Measurements from ENCODE around the gene MYLK. TPM values are rescaled to one million over a fixed set of nuclear protein-coding genes. Genes with fewer than 3 reads are reported as not detected.

Gene MYLK
- polyA plus RNA-seq (2013, experiment 1 of 2): 30.3 TPM
- polyA plus RNA-seq (2013, experiment 2 of 2): 32.7 TPM

GRCh38 chr3:123884203-123884831 lies at the start of gene MYLK:
Gene MYLK (minus strand): TSS chr3:123884332. CDS start chr3:123793841, 90,491 bp downstream.
- Histone ChIP-seq H2BK15ac (ENCODE audit: low read length) (peak within 1 kb of the TSS; percentile 1), H3K9ac (ENCODE audit: low read depth, low read length, poor library complexity) (peak within 1 kb of the TSS; percentile 89), H3K4ac (ENCODE audit: low read length) (no peak within 1 kb of the TSS), H3K27ac (replicated peaks; ENCODE audit: low read length) (peak within 1 kb of the TSS; percentile 72), H3K79me1 (ENCODE audit: low read depth, low read length) (peaks cover 2% of the 10 kb centered on the region), H3K4me3 (ENCODE audit: low read length in 2 of 2) (peak within 1 kb of the TSS; percentile 51 to 91), H3K23ac (ENCODE audit: low read depth, low read length, poor library complexity) (peak within 1 kb of the TSS; percentile 27), H3K18ac (ENCODE audit: low read length) (peak within 1 kb of the TSS; percentile 98), H3K36me3 (replicated peaks in 1 of 2; ENCODE audit: control insufficient read depth in 2 of 2, insufficient read depth in 2 of 2, low read length in 2 of 2) (no peaks in the 10 kb centered on the region), H3K4me2 (ENCODE audit: insufficient read depth, low read length, poor library complexity, severe bottlenecking) (peak within 1 kb of the TSS; percentile 96), H3K14ac (ENCODE audit: low read length) (peak within 1 kb of the TSS; percentile 95), H2AFZ (ENCODE audit: low read length) (peak within 1 kb of the TSS; percentile 86), H2BK120ac (ENCODE audit: low read depth, low read length) (no peak within 1 kb of the TSS), H2BK5ac (ENCODE audit: low read length) (no peak within 1 kb of the TSS), H3K4me1 (ENCODE audit: control insufficient read depth in 2 of 2, insufficient read depth in 1 of 2, low read depth in 1 of 2, low read length in 2 of 2) (peaks cover 9 to 27% of the 10 kb centered on the region in 2 donors), H4K8ac (ENCODE audit: low read depth, low read length) (no peak within 1 kb of the TSS), H3K27me3 (ENCODE audit: control insufficient read depth in 3 of 3, insufficient read depth in 3 of 3, low read depth in 1 of 3, low read length in 3 of 3) (no peaks in the 10 kb centered on the region), H2AK5ac (ENCODE audit: low read depth, low read length) (peak within 1 kb of the TSS; percentile 50), H2BK12ac (ENCODE audit: low read length) (no peak within 1 kb of the TSS), H4K91ac (ENCODE audit: low read depth, low read length, poor library complexity) (no peak within 1 kb of the TSS), H3K9me3 (replicated peaks in 1 of 2; ENCODE audit: control insufficient read depth in 2 of 2, insufficient read depth in 1 of 2, low read depth in 1 of 2, low read length in 2 of 2) (peaks cover 0 to 7% of the 10 kb centered on the region in 2 donors)
- DNase-seq (ENCODE audit: low spot score): peak; percentile 92
- no CpG with 5 or more reads among the region's 70 CpGs for WGBS, 2 donors (ENCODE audit: extremely low coverage in 2 of 2, insufficient read length in 2 of 2, insufficient replicate concordance in 1 of 2)

GRCh38 chr3:123930445-123930844 lies 46.3 kb upstream of the MYLK start:
- Histone ChIP-seq H4K8ac (ENCODE audit: low read depth, low read length) (no peak overlapping the region), H3K14ac (ENCODE audit: low read length) (no peak overlapping the region), H2BK12ac (ENCODE audit: low read length) (no peak overlapping the region), H2BK5ac (ENCODE audit: low read length) (no peak overlapping the region), H3K4ac (ENCODE audit: low read length) (no peak overlapping the region), H2BK120ac (ENCODE audit: low read depth, low read length) (no peak overlapping the region), H3K27me3 (ENCODE audit: control insufficient read depth in 3 of 3, insufficient read depth in 3 of 3, low read depth in 1 of 3, low read length in 3 of 3) (no peaks in the 10 kb centered on the region), H3K9me3 (replicated peaks in 1 of 2; ENCODE audit: control insufficient read depth in 2 of 2, insufficient read depth in 1 of 2, low read depth in 1 of 2, low read length in 2 of 2) (no peaks in the 10 kb centered on the region), H3K4me3 (ENCODE audit: low read length in 2 of 2) (no peak overlapping the region), H3K36me3 (replicated peaks in 1 of 2; ENCODE audit: control insufficient read depth in 2 of 2, insufficient read depth in 2 of 2, low read length in 2 of 2) (peaks cover 15 to 98% of the 10 kb centered on the region in 2 donors), H3K4me2 (ENCODE audit: insufficient read depth, low read length, poor library complexity, severe bottlenecking) (no peak overlapping the region), H3K18ac (ENCODE audit: low read length) (no peak overlapping the region), H3K79me1 (ENCODE audit: low read depth, low read length) (no peaks in the 10 kb centered on the region), H2BK15ac (ENCODE audit: low read length) (no peak overlapping the region), H2AFZ (ENCODE audit: low read length) (no peak overlapping the region), H3K23ac (ENCODE audit: low read depth, low read length, poor library complexity) (no peak overlapping the region), H3K4me1 (ENCODE audit: control insufficient read depth in 2 of 2, insufficient read depth in 1 of 2, low read depth in 1 of 2, low read length in 2 of 2) (no peaks in the 10 kb centered on the region), H3K9ac (ENCODE audit: low read depth, low read length, poor library complexity) (no peak overlapping the region), H2AK5ac (ENCODE audit: low read depth, low read length) (no peak overlapping the region), H4K91ac (ENCODE audit: low read depth, low read length, poor library complexity) (no peak overlapping the region), H3K27ac (replicated peaks; ENCODE audit: low read length) (no peak overlapping the region)
- DNase-seq (ENCODE audit: low spot score): no peak

GRCh38 chr3:123929325-123929724 lies 45.2 kb upstream of the MYLK start:
- H3K79me1 ChIP-seq (ENCODE audit: low read depth, low read length): no peaks in the 10 kb centered on the region
- no peak overlapping the region for H3K23ac ChIP-seq (ENCODE audit: low read depth, low read length, poor library complexity)
- H3K9ac ChIP-seq (ENCODE audit: low read depth, low read length, poor library complexity): no peak overlapping the region
- H3K4me2 ChIP-seq (ENCODE audit: insufficient read depth, low read length, poor library complexity, severe bottlenecking): no peak overlapping the region
- no peak overlapping the region for H3K18ac ChIP-seq (ENCODE audit: low read length)
- H2BK12ac ChIP-seq (ENCODE audit: low read length): no peak overlapping the region
- WGBS, 2 donors (ENCODE audit: extremely low coverage in 2 of 2, insufficient read length in 2 of 2, insufficient replicate concordance in 1 of 2): no CpG with 5 or more reads among the region's 9 CpGs
- H3K27ac ChIP-seq (replicated peaks; ENCODE audit: low read length): no peak overlapping the region
- no peak overlapping the region for H4K91ac ChIP-seq (ENCODE audit: low read depth, low read length, poor library complexity)
- no peak overlapping the region for H3K14ac ChIP-seq (ENCODE audit: low read length)
- no peak for DNase-seq (ENCODE audit: low spot score)
- H3K4me1 ChIP-seq (ENCODE audit: control insufficient read depth in 2 of 2, insufficient read depth in 1 of 2, low read depth in 1 of 2, low read length in 2 of 2): no peaks in the 10 kb centered on the region
- H3K4ac ChIP-seq (ENCODE audit: low read length): no peak overlapping the region
- H2BK15ac ChIP-seq (ENCODE audit: low read length): no peak overlapping the region
- H4K8ac ChIP-seq (ENCODE audit: low read depth, low read length): no peak overlapping the region
- no peak overlapping the region for H2AK5ac ChIP-seq (ENCODE audit: low read depth, low read length)
- no peak overlapping the region for H2BK5ac ChIP-seq (ENCODE audit: low read length)
- no peak overlapping the region for H2BK120ac ChIP-seq (ENCODE audit: low read depth, low read length)
- H2AFZ ChIP-seq (ENCODE audit: low read length): no peak overlapping the region
- no peaks in the 10 kb centered on the region for H3K27me3 ChIP-seq (ENCODE audit: control insufficient read depth in 3 of 3, insufficient read depth in 3 of 3, low read depth in 1 of 3, low read length in 3 of 3)
- H3K9me3 ChIP-seq (replicated peaks in 1 of 2; ENCODE audit: control insufficient read depth in 2 of 2, insufficient read depth in 1 of 2, low read depth in 1 of 2, low read length in 2 of 2): peaks cover 0 to 3% of the 10 kb centered on the region in 2 donors
- H3K4me3 ChIP-seq (ENCODE audit: low read length in 2 of 2): no peak overlapping the region
- peaks cover 15 to 98% of the 10 kb centered on the region in 2 donors for H3K36me3 ChIP-seq (replicated peaks in 1 of 2; ENCODE audit: control insufficient read depth in 2 of 2, insufficient read depth in 2 of 2, low read length in 2 of 2)

- peaks cover 11 to 98% of the 10 kb centered on the region in 2 donors for H3K36me3 ChIP-seq (replicated peaks in 1 of 2; ENCODE audit: control insufficient read depth in 2 of 2, insufficient read depth in 2 of 2, low read length in 2 of 2)
- DNase-seq (ENCODE audit: low spot score): no peak
- no peak overlapping the region for H3K23ac ChIP-seq (ENCODE audit: low read depth, low read length, poor library complexity)
- H2BK12ac ChIP-seq (ENCODE audit: low read length): no peak overlapping the region
- H2AK5ac ChIP-seq (ENCODE audit: low read depth, low read length): no peak overlapping the region
- no peak overlapping the region for H3K4me3 ChIP-seq (ENCODE audit: low read length in 2 of 2)
- H3K27ac ChIP-seq (replicated peaks; ENCODE audit: low read length): no peak overlapping the region
- no peak overlapping the region for H2BK120ac ChIP-seq (ENCODE audit: low read depth, low read length)
- H4K91ac ChIP-seq (ENCODE audit: low read depth, low read length, poor library complexity): no peak overlapping the region
- H3K14ac ChIP-seq (ENCODE audit: low read length): no peak overlapping the region
- no peak overlapping the region for H2BK15ac ChIP-seq (ENCODE audit: low read length)
- H3K18ac ChIP-seq (ENCODE audit: low read length): no peak overlapping the region
- no peaks in the 10 kb centered on the region for H3K4me1 ChIP-seq (ENCODE audit: control insufficient read depth in 2 of 2, insufficient read depth in 1 of 2, low read depth in 1 of 2, low read length in 2 of 2)
- H3K9ac ChIP-seq (ENCODE audit: low read depth, low read length, poor library complexity): no peak overlapping the region
- peaks cover 2 to 32% of the 10 kb centered on the region in 2 donors for H3K9me3 ChIP-seq (replicated peaks in 1 of 2; ENCODE audit: control insufficient read depth in 2 of 2, insufficient read depth in 1 of 2, low read depth in 1 of 2, low read length in 2 of 2)
- no peak overlapping the region for H2BK5ac ChIP-seq (ENCODE audit: low read length)
- no peak overlapping the region for H2AFZ ChIP-seq (ENCODE audit: low read length)
- no peaks in the 10 kb centered on the region for H3K79me1 ChIP-seq (ENCODE audit: low read depth, low read length)
- no peaks in the 10 kb centered on the region for H3K27me3 ChIP-seq (ENCODE audit: control insufficient read depth in 3 of 3, insufficient read depth in 3 of 3, low read depth in 1 of 3, low read length in 3 of 3)
- no peak overlapping the region for H4K8ac ChIP-seq (ENCODE audit: low read depth, low read length)
- H3K4me2 ChIP-seq (ENCODE audit: insufficient read depth, low read length, poor library complexity, severe bottlenecking): no peak overlapping the region
- H3K4ac ChIP-seq (ENCODE audit: low read length): no peak overlapping the region
Measured at GRCh38 chr3:123926396-123926795, 42.3 kb upstream of the MYLK start.

Data from neuronal stem cell (in vitro differentiated cells).